Measurements from ENCODE around the gene TSPAN32.

- TF ChIP-seq CBX2 (IDR thresholded peaks at IDR 0.05; ENCODE audit: borderline replicate concordance, low read depth) (no peak), ZC3H11A (IDR thresholded peaks at IDR 0.05) (no peak), EP300 (IDR thresholded peaks at IDR 0.05) (no peak), RNF2 (IDR thresholded peaks at IDR 0.05; ENCODE audit: borderline replicate concordance, low read depth) (no peak), RAD21 (conservative IDR thresholded peaks at IDR 0.05 in 1 of 2, IDR thresholded peaks at IDR 0.05 in 1 of 2) (no peak), MAZ (IDR thresholded peaks at IDR 0.05; ENCODE audit: borderline replicate concordance, low read depth, low read length) (no peak), POLR2A (IDR thresholded peaks at IDR 0.05; ENCODE audit: low read length) (no peak), JUNB (IDR thresholded peaks at IDR 0.05) (no peak)
- TF ChIP-seq, protein P1, sequence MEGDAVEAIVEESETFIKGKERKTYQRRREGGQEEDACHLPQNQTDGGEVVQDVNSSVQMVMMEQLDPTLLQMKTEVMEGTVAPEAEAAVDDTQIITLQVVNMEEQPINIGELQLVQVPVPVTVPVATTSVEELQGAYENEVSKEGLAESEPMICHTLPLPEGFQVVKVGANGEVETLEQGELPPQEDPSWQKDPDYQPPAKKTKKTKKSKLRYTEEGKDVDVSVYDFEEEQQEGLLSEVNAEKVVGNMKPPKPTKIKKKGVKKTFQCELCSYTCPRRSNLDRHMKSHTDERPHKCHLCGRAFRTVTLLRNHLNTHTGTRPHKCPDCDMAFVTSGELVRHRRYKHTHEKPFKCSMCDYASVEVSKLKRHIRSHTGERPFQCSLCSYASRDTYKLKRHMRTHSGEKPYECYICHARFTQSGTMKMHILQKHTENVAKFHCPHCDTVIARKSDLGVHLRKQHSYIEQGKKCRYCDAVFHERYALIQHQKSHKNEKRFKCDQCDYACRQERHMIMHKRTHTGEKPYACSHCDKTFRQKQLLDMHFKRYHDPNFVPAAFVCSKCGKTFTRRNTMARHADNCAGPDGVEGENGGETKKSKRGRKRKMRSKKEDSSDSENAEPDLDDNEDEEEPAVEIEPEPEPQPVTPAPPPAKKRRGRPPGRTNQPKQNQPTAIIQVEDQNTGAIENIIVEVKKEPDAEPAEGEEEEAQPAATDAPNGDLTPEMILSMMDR (IDR thresholded peaks at IDR 0.05), result no peak
These were observed 26.2 kb downstream of the TSPAN32 start for GRCh38 chr11:2328021-2328420.

Data from A549 (cell line).